HS-5 (cell line): Measurements from ENCODE around the gene B3GAT1.

Experiments used
- DNase-seq: peaks from one replicate; pipeline ENCODE4 v3.0.0-alpha.2; 2012; ENCODE audit warnings: low read depth

The B3GAT1 gene

GRCh38 chr11:134333312-134333711 is 78.7 kb downstream of the B3GAT1 start:
- no peak for DNase-seq

DNA sequence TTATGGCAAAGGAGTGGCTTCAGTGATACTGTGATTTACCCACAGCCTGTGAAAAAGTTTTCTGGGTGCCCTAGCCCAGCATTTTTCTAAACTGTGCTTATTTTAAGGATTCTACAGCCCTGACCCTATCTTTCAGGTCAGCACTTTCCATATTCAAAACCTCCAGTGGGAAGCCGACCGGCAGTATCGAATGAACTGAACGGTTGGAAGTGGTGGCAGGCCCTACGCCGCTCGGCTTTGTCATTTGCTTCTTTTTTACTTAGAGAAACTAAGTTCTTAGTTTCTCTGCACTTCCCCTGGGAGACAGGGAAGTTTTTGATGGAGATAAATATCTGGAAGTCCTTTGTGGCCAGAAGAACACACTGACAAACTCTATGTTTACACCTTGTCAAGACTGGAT is 79.3 kb downstream of the B3GAT1 start:
- no peak for DNase-seq

DNA sequence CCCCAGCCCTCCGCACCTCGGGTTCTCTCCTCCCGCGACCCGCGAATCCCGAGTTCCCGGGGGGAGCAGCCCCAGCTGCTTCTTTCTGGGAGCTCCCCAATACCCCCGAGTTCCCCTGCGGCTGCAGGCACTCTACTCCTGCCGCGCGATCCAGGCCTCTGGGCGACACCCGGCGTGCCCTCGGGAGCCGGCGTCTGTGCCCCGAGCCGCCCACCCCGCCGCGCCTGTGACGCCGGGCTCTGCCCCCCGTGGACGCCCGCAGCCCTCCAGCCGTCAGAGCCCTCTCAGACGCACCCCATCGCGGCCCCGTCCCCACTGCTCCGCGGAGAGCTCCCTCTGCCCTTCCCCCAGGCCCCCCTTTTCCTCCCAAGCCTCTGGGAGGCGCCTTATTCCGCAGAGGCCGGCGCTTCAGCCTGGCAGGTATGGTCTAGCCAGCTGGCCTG is 79.8 kb downstream of the B3GAT1 start:
- no peak for DNase-seq

DNA sequence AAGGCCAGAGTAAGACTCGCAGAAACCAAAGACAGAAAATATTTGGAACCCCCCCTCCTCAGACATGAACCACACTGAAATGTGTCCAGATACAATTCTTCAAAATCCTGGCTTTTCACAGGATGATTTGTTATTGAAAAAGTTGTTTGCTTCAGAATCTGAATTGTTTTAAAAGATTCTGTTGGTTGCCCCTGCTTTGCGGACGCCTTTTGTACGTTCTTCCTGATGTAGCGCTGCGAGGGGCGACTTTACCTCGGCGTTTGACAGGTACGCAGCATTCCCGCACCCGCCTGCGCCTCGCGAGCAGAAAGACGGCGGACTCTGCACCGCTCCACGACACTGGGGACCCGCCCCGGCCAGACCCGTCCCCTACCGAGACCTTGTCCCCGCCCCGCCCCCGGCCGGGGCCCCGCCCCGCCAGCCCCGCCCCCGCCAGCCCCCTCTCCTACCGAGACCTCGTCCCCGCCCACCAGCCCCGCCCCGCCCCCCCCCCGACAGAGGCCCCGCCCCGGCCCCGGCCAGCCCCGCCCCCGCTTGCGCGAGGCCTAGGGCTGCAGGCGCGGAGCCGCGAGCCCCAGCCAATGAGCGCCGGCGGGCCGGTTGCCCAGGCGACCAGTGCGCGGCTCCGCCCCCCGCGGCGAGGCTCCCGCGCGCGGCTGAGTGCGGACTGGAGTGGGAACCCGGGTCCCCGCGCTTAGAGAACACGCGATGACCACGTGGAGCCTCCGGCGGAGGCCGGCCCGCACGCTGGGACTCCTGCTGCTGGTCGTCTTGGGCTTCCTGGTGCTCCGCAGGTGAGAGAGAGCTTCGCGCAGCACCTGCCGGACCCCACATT is 80.5 kb downstream of the B3GAT1 start, which contains the start of gene GLB1L2:
TSS of gene GLB1L2 (plus strand) at position 635 of the 835 bp plus-strand sequence. CDS start at position 709, 74 bp downstream.
- no peak for DNase-seq

DNA sequence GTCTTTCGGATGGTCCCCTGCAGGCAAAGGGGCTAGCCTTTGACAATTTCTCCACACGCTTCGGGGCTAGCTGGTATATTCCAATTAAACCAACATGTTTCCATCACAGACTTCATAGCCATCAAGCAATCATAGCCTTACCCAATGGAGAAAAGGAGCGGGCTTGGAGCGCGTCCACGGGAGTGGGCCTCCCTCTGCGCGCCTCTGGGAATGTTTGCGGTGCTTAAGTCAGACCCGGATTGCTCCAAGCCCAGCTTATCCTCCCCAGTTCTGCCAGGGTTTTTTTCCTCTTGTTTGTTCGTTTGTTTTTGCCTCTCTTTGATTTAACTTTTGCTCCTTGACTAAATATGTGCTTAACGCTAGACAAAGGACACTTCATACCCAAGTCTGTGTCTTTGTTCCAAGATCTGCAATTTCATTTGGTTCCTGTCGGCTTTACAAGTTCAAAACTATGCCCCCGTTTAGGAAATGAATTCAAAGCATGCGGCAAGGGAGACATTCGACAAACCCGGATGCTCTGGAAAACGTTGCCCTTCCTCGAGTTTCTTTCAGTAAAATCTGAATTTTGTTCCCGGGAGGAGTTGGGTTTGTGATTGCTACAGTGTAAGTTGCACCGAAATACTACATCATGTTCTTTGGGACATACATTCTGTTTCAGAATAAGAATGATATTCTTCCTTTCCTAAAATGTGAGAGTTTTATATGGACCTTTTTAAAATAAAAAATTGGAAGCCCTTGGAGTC is 81.3 kb downstream of the B3GAT1 start:
- no peak for DNase-seq
